RWPE1 (cell line): ENCODE results near the gene SLC6A19.

Source experiments
- CTCF ChIA-PET: fragments of 350-600 bp; sonication (Branson Sonifier 250); formaldehyde crosslinking; extraction: SDS; loops from one replicate; lab custom pipeline; 2021; lab: Yijun Ruan, JAX
- POLR2A ChIA-PET: fragments of 400-600 bp; formaldehyde crosslinking; extraction: SDS; loops from one replicate; lab custom pipeline; 2020; ENCODE audit warnings: antibody characterized with exemption; ENCODE audit not compliant: low non-redundant PET; lab: Yijun Ruan, JAX
- DNase-seq: peaks from one replicate; pipeline ENCODE4 v3.0.0; 2012; ENCODE audit warnings: low spot score
- H3K27ac ChIP-seq: fragments of 450-650 bp; 2 replicates; pipeline ENCODE4 v1.5.1; 2017
- TF ChIP-seq, protein P1 (sequence below): fragments of 450-650 bp; conservative IDR thresholded peaks from 2 replicates; pipeline ENCODE4 v1.5.1; 2017; ENCODE audit warnings: low read depth, mild to moderate bottlenecking

SLC6A19 gene

DNA sequence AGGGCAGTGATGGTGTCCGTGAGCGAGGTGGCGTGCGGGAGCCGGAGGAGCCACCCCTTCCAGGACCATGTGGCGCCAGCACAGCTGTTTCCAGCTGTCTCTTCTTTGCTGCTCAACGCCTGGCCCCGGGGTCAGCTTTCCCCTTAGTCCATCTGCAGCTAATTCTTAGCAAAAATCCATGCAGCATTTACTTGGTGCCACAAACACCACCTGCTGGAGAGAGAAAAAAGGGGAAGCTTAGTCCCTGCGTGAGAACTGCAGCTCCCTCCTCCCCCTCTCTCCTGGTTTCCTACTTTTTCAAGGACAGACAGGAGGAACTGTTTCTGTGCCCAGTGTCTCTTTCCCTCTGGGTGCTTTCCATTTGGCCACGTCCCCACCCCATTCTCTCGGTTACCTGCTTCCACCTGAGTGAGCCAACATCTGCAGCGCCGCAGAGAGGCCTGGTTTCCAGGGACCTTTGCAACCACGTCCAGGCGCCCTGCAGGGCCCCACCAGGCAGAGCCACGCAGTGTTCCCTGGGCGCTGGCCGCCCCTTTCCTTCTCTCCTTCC lies 3.4 kb downstream of the SLC6A19 start:
- TF ChIP-seq, protein P1, sequence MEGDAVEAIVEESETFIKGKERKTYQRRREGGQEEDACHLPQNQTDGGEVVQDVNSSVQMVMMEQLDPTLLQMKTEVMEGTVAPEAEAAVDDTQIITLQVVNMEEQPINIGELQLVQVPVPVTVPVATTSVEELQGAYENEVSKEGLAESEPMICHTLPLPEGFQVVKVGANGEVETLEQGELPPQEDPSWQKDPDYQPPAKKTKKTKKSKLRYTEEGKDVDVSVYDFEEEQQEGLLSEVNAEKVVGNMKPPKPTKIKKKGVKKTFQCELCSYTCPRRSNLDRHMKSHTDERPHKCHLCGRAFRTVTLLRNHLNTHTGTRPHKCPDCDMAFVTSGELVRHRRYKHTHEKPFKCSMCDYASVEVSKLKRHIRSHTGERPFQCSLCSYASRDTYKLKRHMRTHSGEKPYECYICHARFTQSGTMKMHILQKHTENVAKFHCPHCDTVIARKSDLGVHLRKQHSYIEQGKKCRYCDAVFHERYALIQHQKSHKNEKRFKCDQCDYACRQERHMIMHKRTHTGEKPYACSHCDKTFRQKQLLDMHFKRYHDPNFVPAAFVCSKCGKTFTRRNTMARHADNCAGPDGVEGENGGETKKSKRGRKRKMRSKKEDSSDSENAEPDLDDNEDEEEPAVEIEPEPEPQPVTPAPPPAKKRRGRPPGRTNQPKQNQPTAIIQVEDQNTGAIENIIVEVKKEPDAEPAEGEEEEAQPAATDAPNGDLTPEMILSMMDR, result no peak
- no peak for DNase-seq
- POLR2A ChIA-PET, result no interaction called here
- CTCF ChIA-PET, result interaction anchor here (0.8 to 1.1 kb wide), 3 partner anchors 31 to 281 kb away, joined by 3 to 4 read pairs (median 3); no protein-coding TSS in a partner anchor
- no peak overlapping the region for H3K27ac ChIP-seq

DNA sequence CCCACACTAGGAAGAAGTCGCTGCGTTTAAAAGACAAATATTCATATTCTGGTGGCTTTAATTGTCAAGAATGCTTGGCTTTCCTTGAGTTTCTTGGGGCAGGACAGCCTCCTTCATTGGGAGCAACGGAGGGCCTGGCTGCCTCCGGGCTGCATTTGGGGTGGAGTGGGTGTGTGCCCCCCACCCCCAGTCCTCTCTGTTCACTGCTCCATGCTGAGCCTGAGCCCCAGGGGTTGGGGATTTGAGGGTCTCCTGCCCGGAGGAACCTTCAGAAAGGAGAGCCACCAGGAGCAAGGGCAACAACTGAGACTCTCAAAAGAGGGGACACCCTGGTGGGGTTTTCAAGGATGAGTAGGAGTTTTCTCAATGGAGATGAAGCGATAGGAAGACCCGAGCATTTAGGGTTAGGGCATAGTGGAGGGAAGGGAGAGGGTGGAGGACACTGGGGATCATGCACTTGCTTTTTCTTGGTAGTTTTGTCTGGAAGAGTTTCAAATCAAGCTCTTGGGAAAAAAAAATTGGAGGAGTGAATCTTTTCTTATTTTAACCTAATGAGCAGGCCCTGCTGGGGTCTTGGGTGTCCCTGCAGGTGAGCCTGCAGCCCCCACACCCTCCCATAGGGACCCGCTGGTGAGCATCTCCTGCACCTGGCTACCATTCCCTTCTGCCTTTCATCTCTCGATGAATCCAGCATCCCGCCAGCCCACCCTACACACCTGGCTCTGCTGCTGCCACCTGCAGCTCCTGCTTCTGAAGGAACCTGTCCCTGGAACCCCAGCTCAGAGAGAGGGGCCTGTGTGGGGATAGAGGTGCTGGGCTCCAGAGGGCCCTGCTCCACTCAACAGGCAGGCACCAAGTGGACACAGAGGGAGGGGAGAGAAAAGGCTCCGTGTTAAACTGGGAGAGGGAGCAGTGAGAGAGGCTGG lies 4.1 kb downstream of the SLC6A19 start:
- ChIA-PET CTCF (interaction anchor here (0.7 to 1.1 kb wide), 2 partner anchors 40 to 277 kb away, joined by 3 to 4 read pairs; no protein-coding TSS in a partner anchor), POLR2A (no interaction called here)
- TF ChIP-seq, protein P1, result no peak
- no peak overlapping the region for H3K27ac ChIP-seq
- DNase-seq, result no peak

DNA sequence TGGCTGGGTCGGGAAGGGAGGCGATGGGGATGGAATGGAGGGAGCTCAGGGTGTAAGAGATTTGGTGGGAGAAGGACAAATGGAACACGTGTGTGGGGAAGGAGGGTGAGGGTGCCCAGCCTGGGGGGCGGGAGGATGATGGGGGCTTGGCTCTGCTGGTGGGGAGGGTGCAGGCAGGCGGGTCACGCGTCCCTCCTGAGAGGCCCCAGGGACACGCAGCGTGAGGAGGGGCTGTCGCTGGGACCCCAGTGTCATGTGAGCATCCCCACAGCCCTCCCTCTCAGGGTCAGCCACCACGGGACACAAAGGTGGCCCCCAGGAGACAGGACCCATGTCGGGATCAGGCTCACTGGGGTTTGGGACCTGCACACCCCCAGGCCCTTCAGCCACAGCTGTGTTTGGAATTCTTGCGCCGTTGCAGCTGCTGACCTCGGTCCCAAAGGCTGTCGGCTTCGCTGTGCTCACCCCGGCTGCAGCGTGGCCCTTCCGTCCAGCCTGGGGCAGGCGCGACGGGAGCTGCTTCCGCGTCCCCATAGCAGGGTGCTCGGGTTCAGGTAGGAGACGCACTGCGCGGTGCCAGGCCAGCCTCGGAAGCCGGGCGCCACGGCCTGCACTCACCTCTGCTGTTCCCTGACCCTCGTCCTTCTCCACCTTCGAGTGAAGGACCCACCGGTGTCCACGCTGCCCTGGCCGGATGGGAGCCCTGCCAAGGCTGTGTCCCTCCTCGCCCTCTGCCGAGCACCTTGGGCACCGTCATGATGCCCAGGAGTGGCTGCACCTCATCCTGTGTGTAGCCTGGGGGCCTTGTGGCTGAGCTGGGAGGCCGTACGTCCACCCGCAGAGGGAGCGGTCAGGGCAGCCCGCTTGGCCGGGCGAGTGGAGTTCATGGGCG lies 5.4 kb downstream of the SLC6A19 start:
- H3K27ac ChIP-seq, result no peak overlapping the region
- CTCF ChIA-PET, result no interaction called here
- DNase-seq, result no peak
- TF ChIP-seq, protein P1, result no peak
- POLR2A ChIA-PET, result no interaction called here

DNA sequence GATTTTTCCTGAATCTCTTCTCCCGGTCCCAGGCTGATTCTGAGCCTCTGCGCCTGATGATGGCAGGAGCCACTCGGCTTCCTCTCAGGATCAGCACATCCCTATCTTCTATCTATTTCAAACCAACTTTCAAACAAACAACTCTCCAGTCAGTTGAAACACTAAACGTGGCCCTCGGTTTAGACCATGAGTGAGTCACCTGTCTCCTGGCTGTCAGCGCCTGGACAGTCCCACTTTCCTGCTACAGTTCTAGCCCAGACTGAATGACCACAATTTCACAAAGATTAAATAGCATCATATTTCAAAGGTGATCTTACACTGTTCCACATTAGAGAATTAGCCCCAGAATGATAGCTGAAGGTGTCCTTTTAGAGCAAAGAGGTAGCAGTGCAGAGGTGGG lies 6.2 kb downstream of the SLC6A19 start:
- no peak for DNase-seq
- TF ChIP-seq, protein P1, result no peak

DNA sequence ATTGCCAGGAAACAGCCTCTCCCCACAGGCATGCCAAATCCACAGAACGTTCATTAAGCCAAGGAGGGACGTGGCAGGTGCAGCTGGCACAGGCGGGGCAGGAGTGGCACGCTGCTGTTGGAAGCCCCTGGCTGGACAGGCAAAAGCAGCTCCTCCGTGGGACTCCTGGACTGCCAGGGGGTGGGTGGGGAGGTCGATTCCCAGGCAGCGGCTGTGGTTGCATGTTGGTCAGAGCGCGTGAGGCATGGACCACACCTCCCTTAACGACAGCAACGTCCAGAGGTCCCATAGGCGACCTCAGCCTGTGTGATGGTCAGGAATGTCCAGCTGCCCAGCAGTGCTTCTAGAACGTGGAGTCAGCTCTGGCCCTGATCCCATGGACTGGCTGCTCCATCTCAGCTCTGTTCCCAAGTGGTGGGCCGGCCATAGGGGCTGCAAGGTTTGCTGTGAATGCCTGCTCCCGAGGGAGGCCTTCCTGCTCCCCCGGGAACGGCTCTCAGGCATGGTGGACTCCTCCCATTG lies 6.9 kb downstream of the SLC6A19 start:
- POLR2A ChIA-PET, result no interaction called here
- CTCF ChIA-PET, result interaction anchor here (0.5 to 1.4 kb wide), 15 partner anchors 11 to 599 kb away, joined by 3 to 6 read pairs (median 4); no protein-coding TSS in a partner anchor
- DNase-seq, result no peak
- TF ChIP-seq, protein P1, result no peak
- H3K27ac ChIP-seq, result no peak overlapping the region

More for the DNA sequence above, 6.2 kb downstream of the SLC6A19 start:
- H3K27ac ChIP-seq, result no peak overlapping the region
- CTCF ChIA-PET, result interaction anchor here (1.2 kb wide), 1 partner anchor 12 kb away, joined by 5 read pairs; no protein-coding TSS in a partner anchor
- POLR2A ChIA-PET, result no interaction called here
